Testis (tissue), 2 donors: ENCODE data around the gene SEC22A.

Source experiments
- CTCF ChIP-seq, 3 experiments: fragments of 450-650 bp in 2 of 3; fragments of 200-600 bp in 1 of 3; sonication (generic) in 1 of 3; IDR thresholded peaks; one replicate each; pipeline ENCODE4 v1.5.1; 2016 to 2019; ENCODE audit warnings: antibody characterized with exemption in 3 of 3, mild to moderate bottlenecking in 2 of 3, moderate library complexity in 1 of 3
- POLR2A ChIP-seq: fragments of 450-650 bp; IDR thresholded peaks from one replicate; pipeline ENCODE4 v1.6.1; 2017; ENCODE audit warnings: antibody characterized with exemption, mild to moderate bottlenecking, moderate library complexity

DNA sequence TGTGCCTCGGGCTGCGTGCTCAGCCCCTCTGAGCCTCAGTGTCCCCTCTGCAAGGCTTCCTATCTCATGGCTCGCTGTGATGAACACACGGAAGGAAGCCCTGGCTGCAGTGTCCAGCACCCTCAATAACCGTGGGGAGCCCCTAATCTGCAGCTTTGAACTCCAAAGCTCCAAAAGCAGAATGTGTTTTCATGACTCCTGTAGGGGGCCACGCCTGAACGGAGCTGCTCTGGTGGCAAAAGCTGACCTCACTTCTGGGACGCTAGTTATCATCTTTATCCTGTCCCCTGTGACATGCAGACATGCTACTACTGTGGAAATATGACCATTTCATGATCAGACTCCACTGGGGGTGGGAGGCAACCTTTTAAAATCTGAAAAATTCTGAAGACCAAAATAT, 98.8 kb downstream of the SEC22A start:
- TF ChIP-seq CTCF (IDR thresholded peaks at IDR 0.05), result no peak
- TF ChIP-seq POLR2A, result no peak
